OCI-LY3 (cell line): Measurements from ENCODE around the gene GPR132.

Experiments
- CTCF ChIP-seq: fragments of 200-600, 300-600 bp; sonication (generic); IDR thresholded peaks from 2 replicates; pipeline ENCODE4 v1.5.1; 2014; ENCODE audit warnings: antibody characterized with exemption, low read length, low read depth
- EZH2phosphoT487 ChIP-seq: fragments of 200-600 bp; shearing (Covaris generic); IDR thresholded peaks from 2 replicates; pipeline ENCODE4 v1.6.1; 2018; ENCODE audit warnings: antibody characterized with exemption, mixed run types, low read depth

GRCh38 chr14:105070760-105071137 is 5.5 kb upstream of the GPR132 start:
- TF ChIP-seq CTCF: no peak
- TF ChIP-seq EZH2phosphoT487: no peak
